Daoy (cell line): ENCODE results near the gene TRPM2. TPM values are rescaled to one million over a fixed set of nuclear protein-coding genes. Genes with fewer than 3 reads are reported as not detected.
"Not testable (repeated sequence)": the region's sequence is repeated elsewhere in the genome, so short reads cannot be mapped to it uniquely, and the experiment has no call there.

Experiments
- DNase-seq: peaks from one replicate; pipeline ENCODE4 v3.0.0-alpha.2; 2015; ENCODE audit warnings: low read depth
- total RNA-seq: library from RNA; depleted of rRNA; stranded (reverse); fragments of >200 nt; shearing (Covaris generic); gene quantifications from 2 replicates; pipeline ENCODE4 v1.2.3, GENCODE V29; 2014

TRPM2 gene
- total RNA-seq, 1 experiment from 2014 or later = 4.4 TPM

DNA sequence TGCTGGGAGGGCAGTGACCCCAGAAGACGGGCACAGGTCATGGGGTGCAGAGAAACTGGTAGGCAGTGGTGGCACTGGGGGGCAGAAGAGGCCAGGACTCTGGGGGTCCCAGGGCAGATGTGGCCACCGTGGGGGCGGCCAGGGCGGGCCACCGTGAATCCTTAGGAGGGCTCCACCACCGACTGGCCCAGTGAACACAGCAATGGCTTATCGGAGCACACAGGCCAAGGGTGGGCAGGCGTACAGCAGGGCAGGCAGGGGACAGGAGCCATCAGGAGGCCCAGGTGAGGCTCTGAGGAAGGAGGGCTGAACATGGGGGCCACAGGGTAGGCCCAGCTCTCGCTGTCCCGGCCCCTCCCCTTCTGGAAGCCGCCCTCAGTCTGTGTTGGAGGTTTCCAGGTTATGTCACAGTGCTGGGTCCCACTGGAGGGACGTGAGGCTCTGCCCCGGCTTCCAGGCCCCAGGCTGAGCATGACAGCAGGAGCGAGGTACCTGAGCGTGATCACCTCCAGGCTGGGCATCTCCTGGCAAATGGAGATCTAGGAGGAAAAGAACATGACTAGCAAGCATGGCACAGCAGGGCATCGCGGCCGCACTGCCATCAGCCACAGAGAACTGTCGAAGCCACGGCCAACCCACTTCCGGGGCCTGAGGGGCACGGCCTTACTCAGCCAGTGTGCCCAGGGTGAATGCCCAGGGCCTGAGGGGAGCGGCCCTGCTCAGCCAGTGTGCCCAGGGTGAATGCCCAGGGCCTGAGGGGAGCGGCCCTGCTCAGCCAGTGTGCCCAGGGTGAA, 18.0 kb upstream of the TRPM2 start:
- no peak for DNase-seq

DNA sequence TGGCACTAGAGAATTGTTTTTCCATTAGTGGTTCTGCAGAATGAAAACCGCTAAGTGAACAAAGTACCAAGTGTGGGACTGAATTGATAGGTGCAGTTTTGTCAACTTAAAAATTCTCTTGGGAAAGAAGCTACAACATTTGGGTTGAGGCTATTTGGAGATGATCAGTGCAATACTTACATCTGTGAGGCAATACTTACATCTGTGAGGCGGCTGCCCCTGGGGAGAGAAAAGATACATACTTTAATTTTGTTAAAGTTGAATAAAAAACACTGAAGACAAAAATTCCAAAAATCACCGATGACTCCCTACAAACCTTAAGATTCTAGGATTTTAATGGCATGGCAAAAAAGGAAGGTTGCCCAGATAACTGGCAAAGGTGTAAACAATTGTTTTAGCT, 16.0 kb upstream of the TRPM2 start:
- no peak for DNase-seq

DNA sequence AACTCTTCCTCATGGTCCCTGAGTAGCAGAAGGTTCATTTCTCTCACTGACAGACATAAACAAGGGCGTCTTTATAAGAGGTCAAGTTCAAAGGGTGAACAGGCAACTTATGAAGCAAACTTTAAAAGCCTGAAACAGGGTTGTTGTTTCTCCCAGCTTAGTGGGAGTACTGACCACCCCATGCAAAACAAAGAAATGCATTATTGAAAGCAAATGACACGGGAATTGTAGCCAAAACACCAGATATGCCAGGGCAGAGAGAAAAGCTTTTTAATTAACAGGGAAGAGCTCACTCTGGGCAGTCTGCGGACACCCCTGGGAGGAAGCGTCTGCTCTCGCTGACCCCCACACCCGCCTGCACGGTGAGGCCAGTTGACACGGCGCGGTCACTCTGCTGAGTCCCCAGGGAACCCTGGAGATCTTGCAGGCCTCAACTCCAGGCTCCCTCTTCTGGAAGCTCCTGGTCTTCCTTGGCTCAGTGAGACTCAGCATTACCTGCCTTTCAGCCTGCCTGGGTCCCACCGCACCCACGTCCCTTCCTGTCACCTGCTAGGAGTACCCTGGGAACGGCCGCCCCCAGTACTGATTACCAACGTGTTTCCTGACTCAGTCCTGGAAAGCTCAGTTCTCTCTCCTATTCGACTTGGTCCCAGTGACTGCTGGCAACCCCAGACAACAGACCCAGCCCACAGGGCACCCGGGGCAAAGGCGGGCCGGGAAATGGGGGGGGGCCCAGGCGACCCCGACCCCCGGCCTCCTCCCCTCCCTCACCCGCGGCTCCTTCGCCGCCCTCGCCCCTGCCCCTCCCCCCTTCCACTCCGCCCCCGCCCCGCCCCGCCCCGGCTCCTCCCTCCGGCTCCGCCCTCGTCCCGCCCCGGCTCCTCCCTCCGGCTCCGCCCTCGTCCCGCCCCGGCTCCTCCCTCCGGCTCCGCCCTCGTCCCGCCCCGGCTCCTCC, 15.2 kb upstream of the TRPM2 start:
- DNase-seq = peak; percentile 57

DNA sequence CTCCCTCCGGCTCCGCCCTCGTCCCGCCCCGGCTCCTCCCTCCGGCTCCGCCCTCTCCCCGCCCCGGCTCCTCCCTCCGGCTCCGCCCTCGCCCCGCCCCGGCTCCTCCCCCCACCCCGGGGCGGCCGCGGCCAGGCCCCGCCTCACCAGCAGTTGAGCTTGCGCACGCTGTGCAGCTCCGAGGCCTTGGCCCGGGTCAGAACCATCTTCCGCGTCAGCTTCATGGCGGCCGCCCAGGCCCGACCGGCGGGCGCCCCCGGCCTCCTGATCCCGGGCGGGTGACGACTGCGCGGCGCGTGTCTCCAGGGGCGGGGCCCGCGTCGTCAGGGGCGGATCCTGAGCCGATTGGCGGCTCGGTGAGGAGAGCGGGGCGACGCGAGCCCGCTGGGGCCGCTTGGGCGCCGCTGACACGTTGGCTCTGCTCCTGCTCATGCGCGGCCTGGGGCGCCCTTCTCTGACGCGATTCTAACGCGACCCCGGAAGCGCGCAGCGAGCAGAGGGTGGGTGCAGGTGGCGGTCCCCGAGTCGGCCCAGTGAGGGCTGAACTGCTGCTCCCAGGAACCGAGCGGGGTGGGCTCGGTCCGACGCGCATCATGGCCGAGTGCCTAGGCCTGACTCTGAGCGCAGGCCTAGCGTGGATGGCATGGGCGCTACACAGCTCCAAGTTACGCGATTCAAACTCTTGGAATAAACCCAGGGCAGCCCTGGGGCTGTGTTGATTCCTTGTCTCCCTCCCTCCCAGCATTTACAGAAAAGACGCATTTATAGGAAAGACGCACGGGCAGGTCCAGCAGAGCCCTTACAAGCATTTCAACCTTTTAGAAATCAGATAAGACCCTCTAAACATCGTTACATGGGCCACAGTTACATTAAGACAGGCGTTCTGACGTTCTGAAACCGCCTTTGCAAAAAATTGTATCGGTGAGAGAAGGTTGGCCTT, 14.2 kb upstream of the TRPM2 start, which contains the start of gene CFAP410:
TSS of gene CFAP410 (minus strand) at position 420 of the 940 bp plus-strand sequence. CDS start at position 224, 196 bp downstream.
- peak; percentile 99 for DNase-seq

DNA sequence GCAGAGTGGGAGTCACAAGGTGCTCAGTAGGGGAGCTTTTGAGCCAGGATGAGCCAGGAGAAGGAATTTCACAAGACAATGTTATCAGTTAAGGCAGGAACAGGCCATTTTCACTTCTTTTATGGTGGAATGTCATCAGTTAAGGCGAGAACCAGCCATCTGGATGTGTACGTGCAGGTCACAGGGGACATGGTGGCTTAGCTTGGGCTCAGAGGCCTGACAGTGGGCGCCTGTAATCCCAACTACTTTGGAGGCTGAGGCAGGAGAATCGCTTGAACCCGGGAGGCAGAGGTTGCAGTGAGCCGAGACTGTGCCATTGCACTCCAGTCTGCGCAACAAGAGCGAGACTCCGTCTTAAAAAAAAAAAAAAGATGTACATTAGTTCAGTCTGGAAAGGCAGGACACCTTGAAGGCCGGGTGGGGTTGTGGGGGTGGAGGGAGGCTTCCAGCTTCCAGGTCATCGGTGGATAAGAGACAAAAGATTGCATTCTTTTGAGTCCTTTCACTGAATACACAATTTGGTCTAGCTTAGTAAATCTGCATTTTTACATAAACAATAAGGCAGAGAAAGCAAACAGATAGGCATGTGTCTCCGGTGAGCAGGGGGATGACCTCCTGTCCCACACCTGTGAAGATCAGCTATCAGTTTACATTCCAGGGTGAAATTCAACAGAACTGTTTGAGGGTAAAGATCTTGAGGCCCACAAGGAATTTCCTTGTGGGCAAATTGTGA, 11.5 kb upstream of the TRPM2 start:
- not testable (repeated sequence) for DNase-seq

DNA sequence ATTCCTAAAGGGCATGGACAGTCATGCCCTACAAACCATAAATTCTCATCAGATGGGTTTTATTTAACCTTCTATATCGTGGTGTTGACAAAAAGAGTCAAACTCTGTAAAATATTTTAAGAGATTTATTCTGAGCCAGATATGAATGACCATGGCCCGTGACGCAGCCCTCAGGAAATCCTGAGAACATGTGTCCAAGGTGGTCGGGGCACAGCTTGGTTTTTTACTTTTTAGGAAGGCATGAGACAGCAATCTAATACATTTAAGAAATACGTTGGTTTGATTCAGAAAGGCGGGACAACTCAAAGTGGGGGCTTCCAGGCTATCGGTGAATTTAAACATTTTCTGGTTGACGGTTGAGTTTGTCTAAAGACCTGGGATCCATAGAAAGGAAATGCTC, 10.4 kb upstream of the TRPM2 start:
- not testable (repeated sequence) for DNase-seq

DNA sequence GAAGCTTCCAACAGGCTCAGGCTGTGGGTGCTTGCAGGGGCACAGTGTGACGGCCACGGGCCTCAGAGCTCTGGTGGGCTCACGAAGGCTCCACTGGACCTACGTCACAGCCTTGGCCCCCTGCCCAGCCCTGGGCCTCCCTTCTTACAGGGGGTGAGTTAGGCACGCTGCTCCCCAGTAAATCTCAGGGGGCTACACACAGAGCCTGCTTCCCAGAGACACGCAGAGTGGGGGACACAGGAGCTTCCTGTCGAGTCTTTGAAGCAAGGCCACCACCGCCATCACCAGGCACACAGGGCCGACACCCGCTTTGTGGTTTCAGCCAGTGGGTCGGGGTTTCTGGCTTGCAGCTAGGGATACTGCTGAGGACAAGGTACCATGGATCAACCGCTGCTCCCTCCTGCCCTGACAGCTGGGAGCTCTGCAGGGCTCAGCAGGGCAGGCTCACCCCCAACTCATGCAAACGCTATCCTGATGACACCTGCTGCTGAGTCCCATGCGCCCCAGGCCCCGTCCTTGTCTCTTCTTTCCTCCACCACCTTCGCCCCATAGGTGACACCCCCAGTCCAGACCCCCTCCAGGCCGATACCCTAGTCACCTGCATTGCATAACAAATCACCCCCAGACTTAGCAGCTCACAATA, 8.8 kb upstream of the TRPM2 start:
- no peak for DNase-seq

DNA sequence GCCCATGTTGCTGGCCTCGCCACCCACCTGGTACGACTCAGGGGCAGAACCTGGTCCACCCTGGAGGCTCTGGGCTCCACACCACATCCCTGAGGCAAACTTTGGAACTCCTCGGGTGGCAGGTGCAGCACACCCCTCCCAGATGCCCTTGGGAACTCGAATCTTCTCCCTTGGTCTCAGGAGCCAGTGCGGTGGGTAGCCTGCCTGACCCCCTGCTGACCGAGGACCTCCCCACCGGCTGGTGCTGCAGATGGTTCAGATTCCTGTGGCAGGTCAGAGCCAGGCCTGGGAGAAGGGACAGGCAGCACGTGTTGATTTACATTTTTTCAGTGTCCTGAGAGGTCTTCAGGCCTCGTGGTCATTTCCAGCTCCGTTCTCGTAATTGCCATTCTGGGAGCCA, 7.9 kb upstream of the TRPM2 start:
- DNase-seq = no peak

DNA sequence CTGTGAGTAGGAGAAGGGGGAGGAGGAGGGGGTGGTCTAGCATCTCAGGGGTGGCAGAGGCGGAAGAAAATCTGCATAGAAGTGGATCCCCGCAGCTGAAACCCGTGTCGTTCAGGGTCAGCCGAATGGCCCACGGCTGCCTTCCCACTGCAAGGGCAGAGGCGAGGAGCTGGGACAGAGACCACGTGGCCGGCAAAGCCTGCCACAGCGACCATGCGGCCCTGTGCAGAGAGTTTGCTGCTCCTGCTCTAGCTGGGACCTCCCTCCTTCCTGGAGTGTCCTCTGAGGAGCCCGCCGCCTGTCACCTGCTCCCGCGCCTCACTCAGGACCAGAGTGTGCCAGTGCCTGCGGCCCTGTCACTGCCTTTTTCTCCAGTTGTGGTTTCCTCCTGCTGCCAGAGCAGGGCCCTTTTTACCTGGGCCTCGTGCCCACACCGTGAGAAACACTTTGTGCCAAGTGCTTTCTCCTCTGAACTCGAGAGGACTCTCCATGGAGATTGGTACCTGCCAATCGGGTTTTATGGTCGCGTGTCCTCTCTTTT, 5.4 kb upstream of the TRPM2 start:
- no peak for DNase-seq

DNA sequence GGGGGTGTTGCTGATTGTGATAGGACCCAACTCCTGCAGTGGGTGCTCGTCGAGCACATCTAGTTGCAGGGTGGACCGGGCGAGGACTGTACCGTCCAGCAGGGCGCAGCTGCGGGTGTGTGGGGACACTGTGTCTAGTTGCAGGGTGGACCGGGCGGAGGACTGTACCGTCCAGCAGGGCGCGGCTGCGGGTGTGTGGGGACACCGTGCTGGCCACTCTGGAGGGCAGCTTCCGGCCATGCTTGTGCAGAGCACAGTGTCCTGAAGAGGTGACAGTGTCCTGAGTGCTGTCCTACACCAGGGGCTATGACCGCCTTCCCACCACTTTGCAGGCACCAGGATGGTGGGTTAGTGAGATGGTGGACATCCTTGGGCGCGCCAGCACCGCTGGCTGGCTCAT, 4.6 kb upstream of the TRPM2 start:
- no peak for DNase-seq

DNA sequence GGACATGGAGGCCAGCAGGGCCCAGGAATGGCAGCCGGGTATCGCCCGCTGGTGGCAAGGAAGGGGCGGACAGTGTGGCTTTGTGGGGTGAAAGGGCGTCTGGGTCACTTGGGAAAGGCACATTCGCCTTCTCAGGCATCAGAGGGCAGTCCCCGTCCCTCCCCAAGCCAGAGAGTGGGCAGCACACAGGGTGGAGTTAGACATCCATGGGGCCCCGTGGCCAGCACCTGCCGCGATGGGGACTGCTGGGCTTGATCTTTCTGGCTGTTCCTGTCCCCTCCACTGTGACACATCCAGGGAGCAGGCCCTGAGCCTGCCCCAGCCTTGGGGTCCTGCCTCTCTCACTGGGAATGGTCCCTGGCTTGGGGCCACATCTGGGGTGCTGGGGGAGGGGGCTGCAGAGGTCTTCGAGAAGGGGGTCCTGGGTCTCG, 4.0 kb upstream of the TRPM2 start:
- no peak for DNase-seq

DNA sequence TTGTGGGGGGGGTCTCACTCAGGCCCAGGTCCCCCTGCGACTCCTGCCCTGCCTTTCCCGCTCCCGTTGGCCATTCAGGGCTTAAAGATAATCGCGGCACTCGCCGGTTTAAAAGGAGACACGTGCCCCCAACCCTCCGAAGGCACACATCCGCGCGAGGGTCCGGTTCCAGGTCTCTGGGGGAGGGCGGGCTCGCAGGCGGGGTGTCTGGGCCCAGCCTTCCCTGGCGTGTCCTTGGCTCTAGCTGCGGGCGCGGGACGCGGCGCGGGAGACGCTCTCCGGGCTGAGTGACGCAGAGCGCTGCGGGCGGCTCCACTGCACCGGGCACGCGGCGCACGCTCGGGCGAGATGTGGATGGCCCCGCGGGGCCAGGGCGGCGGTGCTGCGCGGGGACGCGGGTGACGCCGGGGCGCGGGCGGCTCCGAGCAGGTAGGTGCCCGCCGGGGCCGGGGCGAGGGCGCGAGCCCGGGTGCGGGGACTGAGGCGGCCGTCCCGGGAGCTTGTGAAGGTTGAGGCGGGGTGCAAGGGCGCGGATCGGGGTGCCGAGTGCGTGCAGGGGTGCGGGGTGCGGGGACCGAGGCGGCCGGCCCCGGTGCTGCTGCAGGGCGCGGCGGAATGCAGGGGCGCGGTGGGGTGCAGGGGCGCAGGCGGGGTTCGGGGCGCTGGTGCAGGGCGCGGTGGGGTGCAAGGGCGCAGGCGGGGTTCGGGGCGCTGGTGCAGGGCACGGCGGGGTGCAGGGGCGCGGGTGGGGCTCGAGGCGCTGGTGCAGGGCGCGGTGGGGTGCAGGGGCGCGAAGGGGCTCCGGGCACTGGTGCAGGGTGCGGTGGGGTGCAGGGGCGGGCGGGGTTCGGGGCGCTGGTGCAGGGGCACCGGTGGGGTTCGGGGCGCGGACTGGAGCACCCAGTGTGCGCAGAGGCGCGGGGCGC, 3.3 kb upstream of the TRPM2 start:
- no peak for DNase-seq

DNA sequence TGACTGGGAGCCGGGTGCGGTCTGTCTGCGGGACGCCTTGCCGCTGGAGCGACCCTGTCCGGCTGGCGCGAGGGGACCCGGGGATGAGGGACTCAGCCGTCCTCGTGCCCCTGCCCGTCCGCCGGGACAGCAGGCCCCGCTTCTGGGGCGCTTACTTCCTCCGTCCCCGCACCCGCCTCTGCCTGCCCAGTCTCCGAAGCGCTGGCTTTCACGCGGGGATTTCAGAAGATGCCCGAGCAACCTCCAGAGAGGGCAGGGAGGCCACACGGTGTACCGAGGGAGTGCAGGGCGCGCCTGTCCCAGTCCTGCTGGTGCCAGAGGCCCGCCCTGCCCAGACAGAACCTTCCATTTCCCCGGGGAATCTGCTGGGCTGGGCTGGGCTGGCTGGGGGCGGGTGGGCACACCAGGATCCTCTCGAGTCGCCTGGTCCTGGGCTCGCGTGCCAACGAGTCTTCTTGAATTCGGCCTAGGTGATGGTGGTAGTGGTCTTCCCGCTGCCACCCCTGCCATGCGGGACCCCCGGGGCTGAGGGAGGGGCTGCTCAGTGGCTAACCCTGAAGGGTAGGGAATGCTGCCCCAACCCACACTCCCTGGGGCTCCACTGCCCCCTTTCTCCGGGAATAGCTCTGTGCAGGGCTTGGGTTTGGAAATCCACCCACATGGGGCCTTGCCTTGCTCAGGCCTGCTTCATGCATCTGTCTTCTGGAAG, 2.5 kb upstream of the TRPM2 start:
- no peak for DNase-seq

DNA sequence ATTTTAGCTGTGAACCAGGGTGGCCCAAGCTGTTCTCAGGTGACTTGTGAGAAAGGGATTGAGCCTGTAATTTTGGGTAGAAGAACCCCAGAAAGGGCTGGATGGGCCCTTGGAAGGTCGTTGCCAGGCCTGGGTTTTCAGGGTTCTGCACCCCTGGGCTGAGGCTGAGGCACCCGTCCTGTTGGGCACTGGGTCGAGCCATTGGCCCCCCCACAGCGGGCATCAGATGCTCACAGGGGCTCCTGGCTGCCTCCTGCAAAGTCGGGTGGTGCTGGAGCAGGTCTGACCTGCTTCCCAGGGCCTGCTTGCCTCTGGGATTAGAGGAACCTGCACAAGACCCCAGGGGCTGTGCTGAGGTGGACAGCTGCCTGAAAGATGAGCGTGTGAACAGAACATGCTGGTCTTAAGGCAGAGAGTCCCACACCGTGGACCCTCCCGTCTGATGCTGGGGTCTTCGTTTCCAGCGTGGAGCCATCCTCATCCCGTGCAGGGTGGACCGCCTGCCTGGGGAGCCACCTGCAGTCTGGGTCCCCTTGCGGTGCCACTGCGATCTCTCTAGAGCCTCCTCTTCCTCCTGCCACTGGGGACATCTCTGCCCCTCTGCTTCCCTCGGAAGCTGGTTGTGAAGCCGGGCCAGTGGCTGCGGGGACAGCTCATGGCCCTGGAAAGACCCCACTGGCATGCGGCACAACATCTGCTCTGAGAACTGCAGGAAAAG, 1.7 kb upstream of the TRPM2 start:
- no peak for DNase-seq

DNA sequence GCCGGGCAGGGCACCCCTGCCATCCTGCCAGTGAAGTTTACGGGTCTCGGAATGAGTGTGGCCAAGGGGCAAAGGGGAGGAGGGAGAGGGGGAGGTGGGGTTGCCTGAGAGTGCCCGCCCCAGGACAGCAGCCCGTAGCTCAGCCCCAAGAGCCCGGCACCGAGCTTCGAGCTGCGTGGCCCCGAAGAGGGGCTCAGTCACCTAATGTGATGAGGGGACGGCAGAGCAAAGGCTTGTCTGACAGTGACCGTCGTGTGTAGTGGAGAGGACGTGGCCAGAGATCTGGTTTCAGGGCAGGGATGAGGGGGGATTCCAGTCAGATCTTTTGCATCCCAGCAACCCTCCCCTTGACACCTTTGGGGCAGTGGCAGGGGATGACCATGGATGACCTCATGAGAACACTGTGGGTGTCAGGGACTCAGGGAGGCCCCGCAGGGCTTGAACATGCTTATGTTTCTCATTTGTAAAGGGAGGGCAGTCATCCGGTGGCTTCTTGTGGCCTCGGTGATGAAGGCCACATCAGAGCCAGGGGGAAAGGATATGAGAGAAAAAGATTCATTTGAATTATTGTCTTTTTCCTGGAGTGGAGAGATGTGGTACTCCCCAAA, 1.1 kb upstream of the TRPM2 start:
- DNase-seq = no peak

DNA sequence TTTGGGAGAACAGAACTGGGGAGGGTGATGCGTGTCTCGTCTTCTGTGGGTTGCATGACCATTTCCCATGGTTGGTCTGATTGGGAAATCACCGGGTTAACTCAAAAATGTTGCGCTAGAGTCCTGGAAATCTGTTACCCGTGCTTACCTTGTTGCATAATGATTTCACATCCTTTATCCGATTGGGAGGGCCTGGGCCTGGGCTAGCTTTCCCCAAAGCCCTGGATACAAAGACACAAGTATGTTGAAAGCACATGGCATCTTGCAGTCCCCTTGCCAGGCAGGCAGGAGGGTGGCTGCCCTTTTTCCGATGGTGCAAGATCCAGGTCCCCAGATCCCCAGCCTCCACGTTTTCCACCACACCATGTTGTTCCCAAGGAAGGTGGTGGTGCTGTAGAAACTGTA, 582 bp downstream of the TRPM2 start:
- no peak for DNase-seq
